Fibroblast of lung (primary cell): ENCODE measurements around the gene CCR7. TPM values are rescaled to one million over a fixed set of nuclear protein-coding genes. Genes with fewer than 3 reads are reported as not detected.

Source experiments
- DNase-seq, 2 donors: peaks; one replicate each; pipeline versions ENCODE4 v3.0.0 to v3.0.0-alpha.2; 2010; ENCODE audit warnings: low read depth in 2 of 2
- H2AFZ ChIP-seq: 2 replicates; pipeline ENCODE4 v1.5.1; 2012; ENCODE audit warnings: low read length, control low read depth, inconsistent platforms
- H3K27ac ChIP-seq: 2 replicates; pipeline ENCODE4 v1.5.1; 2011; ENCODE audit warnings: low read length, control low read depth; ENCODE audit not compliant: insufficient read depth
- H3K27me3 ChIP-seq: 2 replicates; pipeline ENCODE4 v1.5.1; 2011; ENCODE audit warnings: mild to moderate bottlenecking, low read length; ENCODE audit not compliant: control insufficient read depth, insufficient read depth
- H3K36me3 ChIP-seq: 2 replicates; pipeline ENCODE4 v1.5.1; 2011; ENCODE audit warnings: low read length; ENCODE audit not compliant: control insufficient read depth, insufficient read depth
- H3K4me1 ChIP-seq: 2 replicates; pipeline ENCODE4 v1.5.1; 2011; ENCODE audit warnings: low read length; ENCODE audit not compliant: control insufficient read depth, insufficient read depth; ENCODE audit errors: extremely low read depth
- H3K4me2 ChIP-seq: 2 replicates; pipeline ENCODE4 v1.5.1; 2011; ENCODE audit warnings: low read length, control low read depth; ENCODE audit not compliant: insufficient read depth; ENCODE audit errors: extremely low read depth
- H3K4me3 ChIP-seq, 4 experiments: fragments of 200-600 bp in 1 of 4; sonication (generic) in 1 of 4; replicated peaks in 1 of 4; 2 replicates each; pipeline ENCODE4 v1.5.1; 2011 to 2016; ENCODE audit warnings: low read length in 4 of 4, low read depth in 3 of 4, mild to moderate bottlenecking in 3 of 4, control low read depth in 2 of 4, inconsistent platforms in 1 of 4, mixed read lengths in 1 of 4; ENCODE audit not compliant: insufficient read depth in 1 of 4; ENCODE audit errors: control extremely low read depth in 1 of 4
- H3K79me2 ChIP-seq: 2 replicates; pipeline ENCODE4 v1.5.1; 2012; ENCODE audit warnings: mild to moderate bottlenecking, low read length, inconsistent platforms; ENCODE audit not compliant: control insufficient read depth, insufficient read depth
- H3K9ac ChIP-seq: 2 replicates; pipeline ENCODE4 v1.5.1; 2011; ENCODE audit warnings: mild to moderate bottlenecking, low read length, control low read depth; ENCODE audit not compliant: insufficient read depth
- H3K9me3 ChIP-seq: 2 replicates; pipeline ENCODE4 v1.5.1; 2012; ENCODE audit warnings: low read depth, low read length; ENCODE audit not compliant: control insufficient read depth, insufficient read depth
- H4K20me1 ChIP-seq: 2 replicates; pipeline ENCODE4 v1.5.1; 2011; ENCODE audit warnings: low read length; ENCODE audit not compliant: control insufficient read depth, insufficient read depth; ENCODE audit errors: extremely low read depth
- EZH2 ChIP-seq: IDR thresholded peaks from 2 replicates; pipeline ENCODE4 v1.5.1; 2012; ENCODE audit warnings: low read length, control low read depth, mild to moderate bottlenecking; ENCODE audit errors: missing control alignments
- polyA plus RNA-seq, 2 donors: library from polyadenylated mRNA; depleted of rRNA in 1 of 2; stranded (reverse) in 1 of 2; unstranded in 1 of 2; fragments of >200 nt; gene quantifications; 2 replicates each; pipeline ENCODE4 v1.2.1, GENCODE V29; 2011 to 2012; ENCODE audit warnings: missing spikeins in 1 of 2
- total RNA-seq: library from RNA; depleted of rRNA; stranded (reverse); fragments of >200 nt; gene quantifications from 2 replicates; pipeline ENCODE4 v1.2.1, GENCODE V29; 2014
- TF ChIP-seq, protein P1 (sequence below), 2 donors: IDR thresholded peaks in 1 of 2; conservative IDR thresholded peaks in 1 of 2; 1 replicate in 1 of 2; 2 replicates in 1 of 2; pipeline ENCODE4 v1.5.1; 2011 to 2012; ENCODE audit warnings: low read length in 2 of 2, control low read depth in 1 of 2, inconsistent platforms in 1 of 2, low read depth in 1 of 2, mild to moderate bottlenecking in 1 of 2

Gene CCR7
- total and polyA plus RNA-seq, 2 donors (not counting 1 experiment from before 2014, with no cell fraction given), result under 0.01 to 0.10 TPM

DNA sequence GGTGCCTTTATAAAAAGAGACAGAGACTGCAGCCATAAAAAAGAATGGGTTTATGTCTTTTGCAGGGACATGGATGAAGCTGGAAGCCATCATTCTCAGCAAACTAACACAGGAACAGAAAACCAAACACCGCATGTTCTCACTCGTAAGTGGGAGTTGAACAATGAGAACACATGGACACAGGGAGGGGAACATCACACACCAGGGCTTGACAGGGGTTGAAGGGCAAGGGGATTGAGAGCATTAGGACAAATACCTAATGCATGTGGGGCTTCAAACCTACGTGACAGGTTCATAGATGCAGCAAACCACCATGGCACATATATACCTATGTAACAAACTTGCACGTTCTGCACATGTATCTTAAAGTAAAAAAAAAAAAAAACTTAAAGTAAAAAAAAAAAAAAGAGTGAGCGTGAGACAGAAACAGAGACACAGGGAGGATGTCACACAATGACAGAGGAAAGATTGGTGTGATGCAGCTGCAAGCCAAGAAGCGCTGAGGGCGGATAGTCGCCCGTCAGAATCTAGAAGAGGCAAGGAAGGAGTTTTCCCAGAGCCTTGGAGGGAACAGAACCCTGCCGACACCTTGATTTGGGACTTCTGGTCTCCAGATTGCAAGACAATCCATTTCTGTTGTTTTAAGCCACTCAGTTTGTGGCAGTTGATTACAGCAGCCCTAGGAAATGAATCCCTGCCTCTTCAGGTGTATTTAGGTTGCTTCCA is 36.4 kb downstream of the CCR7 start:
- no peak for DNase-seq
- TF ChIP-seq, protein P1, sequence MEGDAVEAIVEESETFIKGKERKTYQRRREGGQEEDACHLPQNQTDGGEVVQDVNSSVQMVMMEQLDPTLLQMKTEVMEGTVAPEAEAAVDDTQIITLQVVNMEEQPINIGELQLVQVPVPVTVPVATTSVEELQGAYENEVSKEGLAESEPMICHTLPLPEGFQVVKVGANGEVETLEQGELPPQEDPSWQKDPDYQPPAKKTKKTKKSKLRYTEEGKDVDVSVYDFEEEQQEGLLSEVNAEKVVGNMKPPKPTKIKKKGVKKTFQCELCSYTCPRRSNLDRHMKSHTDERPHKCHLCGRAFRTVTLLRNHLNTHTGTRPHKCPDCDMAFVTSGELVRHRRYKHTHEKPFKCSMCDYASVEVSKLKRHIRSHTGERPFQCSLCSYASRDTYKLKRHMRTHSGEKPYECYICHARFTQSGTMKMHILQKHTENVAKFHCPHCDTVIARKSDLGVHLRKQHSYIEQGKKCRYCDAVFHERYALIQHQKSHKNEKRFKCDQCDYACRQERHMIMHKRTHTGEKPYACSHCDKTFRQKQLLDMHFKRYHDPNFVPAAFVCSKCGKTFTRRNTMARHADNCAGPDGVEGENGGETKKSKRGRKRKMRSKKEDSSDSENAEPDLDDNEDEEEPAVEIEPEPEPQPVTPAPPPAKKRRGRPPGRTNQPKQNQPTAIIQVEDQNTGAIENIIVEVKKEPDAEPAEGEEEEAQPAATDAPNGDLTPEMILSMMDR (conservative IDR thresholded peaks at IDR 0.05 in 1 of 2, IDR thresholded peaks at IDR 0.05 in 1 of 2; ENCODE audit: low read depth in 1 of 2, low read length in 2 of 2), result no peak
- TF ChIP-seq EZH2, result no peak
- no peaks in the 10 kb centered on the region for H3K9me3 ChIP-seq
- H3K79me2 ChIP-seq, result no peaks in the 10 kb centered on the region
- peaks cover 10% of the 10 kb centered on the region for H3K4me1 ChIP-seq
- H3K36me3 ChIP-seq, result no peaks in the 10 kb centered on the region
- no peaks in the 10 kb centered on the region for H4K20me1 ChIP-seq
- H3K4me3 ChIP-seq, result no peak overlapping the region
- H3K27ac ChIP-seq, result no peak overlapping the region
- H2AFZ ChIP-seq, result no peak overlapping the region
- no peak overlapping the region for H3K9ac ChIP-seq
- no peaks in the 10 kb centered on the region for H3K27me3 ChIP-seq
- H3K4me2 ChIP-seq, result no peak overlapping the region

DNA sequence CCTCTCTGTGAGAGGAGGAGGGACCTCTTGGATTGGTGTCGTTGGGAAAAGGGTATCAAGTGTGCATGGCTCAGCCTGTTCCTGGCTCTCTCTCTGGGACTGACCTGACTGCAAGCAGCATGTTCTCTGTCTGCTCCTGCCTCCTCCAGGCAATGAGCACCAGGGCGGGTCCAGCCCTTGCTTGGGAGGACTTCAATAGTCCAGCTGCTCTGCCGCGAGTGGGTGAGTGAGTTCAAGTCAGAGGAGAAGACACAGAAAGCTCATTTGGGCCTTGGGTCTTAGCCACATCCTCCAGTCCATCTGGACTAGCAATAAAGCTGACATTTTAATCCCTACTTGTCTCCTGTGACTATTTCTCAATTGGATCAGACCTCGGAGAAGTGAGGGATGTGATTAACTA is 38.6 kb downstream of the CCR7 start:
- H3K4me1 ChIP-seq, result peaks cover 2% of the 10 kb centered on the region
- no peak overlapping the region for H3K4me3 ChIP-seq
- H4K20me1 ChIP-seq, result no peaks in the 10 kb centered on the region
- H3K4me2 ChIP-seq, result no peak overlapping the region
- no peaks in the 10 kb centered on the region for H3K27me3 ChIP-seq
- no peaks in the 10 kb centered on the region for H3K79me2 ChIP-seq
- TF ChIP-seq, protein P1 (conservative IDR thresholded peaks at IDR 0.05 in 1 of 2, IDR thresholded peaks at IDR 0.05 in 1 of 2; ENCODE audit: low read depth in 1 of 2, low read length in 2 of 2), result peak in 1 of 2 donors; percentile 6
- no peak for TF ChIP-seq EZH2
- peak overlapping the region; percentile 11 for H2AFZ ChIP-seq
- no peaks in the 10 kb centered on the region for H3K9me3 ChIP-seq
- DNase-seq, result peak in 1 of 2 donors; percentile 58
- no peak overlapping the region for H3K9ac ChIP-seq
- H3K36me3 ChIP-seq, result no peaks in the 10 kb centered on the region
- no peak overlapping the region for H3K27ac ChIP-seq

DNA sequence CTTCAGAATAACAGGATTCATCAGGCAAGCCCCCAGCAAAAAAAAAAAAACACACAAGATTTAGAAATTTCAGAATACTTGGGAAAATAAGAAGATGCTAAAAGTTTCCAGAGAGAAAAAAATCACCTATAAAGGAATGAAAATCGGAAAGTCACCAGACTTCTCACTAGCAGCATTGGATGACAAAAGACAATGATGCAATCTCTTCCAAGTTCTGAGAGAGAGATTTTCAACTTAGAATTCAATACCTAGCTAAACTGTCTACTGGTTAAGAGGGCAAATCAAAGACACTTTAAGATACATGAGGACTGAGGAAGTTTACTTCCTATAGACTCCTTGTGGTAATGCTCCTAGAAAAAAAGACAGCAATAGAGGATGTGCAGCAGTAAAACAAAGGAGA is 40.0 kb downstream of the CCR7 start:
- Histone ChIP-seq H4K20me1 (no peaks in the 10 kb centered on the region), H3K27me3 (no peaks in the 10 kb centered on the region), H3K9me3 (no peaks in the 10 kb centered on the region), H3K4me2 (no peak overlapping the region), H3K4me1 (peaks cover 10% of the 10 kb centered on the region), H3K36me3 (no peaks in the 10 kb centered on the region), H3K9ac (no peak overlapping the region), H3K4me3 (no peak overlapping the region), H3K27ac (no peak overlapping the region), H3K79me2 (no peaks in the 10 kb centered on the region), H2AFZ (no peak overlapping the region)
- TF ChIP-seq, protein P1 (conservative IDR thresholded peaks at IDR 0.05 in 1 of 2, IDR thresholded peaks at IDR 0.05 in 1 of 2; ENCODE audit: low read depth in 1 of 2, low read length in 2 of 2), result no peak
- no peak for TF ChIP-seq EZH2
- no peak for DNase-seq
